IMR-90 (cell line): ENCODE results near the gene INCA1. TPM values are rescaled to one million over a fixed set of nuclear protein-coding genes. Genes with fewer than 3 reads are reported as not detected.

ENCODE experiments used
- ATAC-seq: fragments of 200-7000 bp; cut with Tn5 transposase; 2 replicates; pipeline ENCODE4 v1.9.1; 2020; ENCODE audit warnings: low read depth, mild to moderate bottlenecking, moderate library complexity
- BruUV-seq: library from RNA; stranded (reverse); fragments of 400-500 nt; replicated peaks from 2 replicates; lab custom pipeline; 2021; lab: Mats Ljungman, UMichigan
- CTCF ChIA-PET: fragments of 300-600 bp; formaldehyde crosslinking; extraction: SDS; loops from one replicate; lab custom pipeline; 2021; ENCODE audit warnings: antibody characterized with exemption; lab: Yijun Ruan, JAX
- POLR2A ChIA-PET: fragments of 300-600 bp; sonication (Branson Sonifier 250); formaldehyde crosslinking; loops from one replicate; lab custom pipeline; 2022; ENCODE audit warnings: antibody characterized with exemption; ENCODE audit not compliant: unreplicated experiment; lab: Charles Lee
- DNase-seq: peaks from one replicate; pipeline ENCODE4 v3.0.0; 2013
- H2AFZ ChIP-seq: replicated peaks from 2 replicates; pipeline ENCODE3; 2013; ENCODE audit warnings: low read length, mild to moderate bottlenecking; ENCODE audit not compliant: poor library complexity
- H2AK5ac ChIP-seq: 2 replicates; pipeline ENCODE4 v1.6.1; 2013; ENCODE audit warnings: low read depth, low read length, inconsistent platforms
- H2AK9ac ChIP-seq: replicated peaks from 2 replicates; pipeline ENCODE3; 2013; ENCODE audit warnings: mild to moderate bottlenecking, low read depth, low read length, moderate library complexity; ENCODE audit not compliant: poor library complexity
- H2BK120ac ChIP-seq: 2 replicates; pipeline ENCODE4 v1.6.1; 2013; ENCODE audit warnings: low read depth, low read length, inconsistent platforms
- H2BK15ac ChIP-seq: 3 replicates; pipeline ENCODE4 v1.6.1; 2013; ENCODE audit warnings: low read depth, low read length, inconsistent platforms
- H2BK20ac ChIP-seq: 2 replicates; pipeline ENCODE4 v1.6.1; 2013; ENCODE audit warnings: low read depth, mild to moderate bottlenecking, inconsistent platforms, low read length, moderate library complexity
- H2BK5ac ChIP-seq: 2 replicates; pipeline ENCODE4 v1.6.1; 2013; ENCODE audit warnings: mild to moderate bottlenecking, low read depth, low read length, inconsistent platforms; ENCODE audit not compliant: poor library complexity, severe bottlenecking
- H3K14ac ChIP-seq: replicated peaks from 2 replicates; pipeline ENCODE4 v1.6.1; 2013; ENCODE audit warnings: low read depth, low read length, inconsistent platforms
- H3K18ac ChIP-seq: 2 replicates; pipeline ENCODE4 v1.6.1; 2013; ENCODE audit warnings: low read depth, low read length, control low read depth
- H3K23ac ChIP-seq: 2 replicates; pipeline ENCODE4 v1.6.1; 2013; ENCODE audit warnings: low read depth, low read length, inconsistent platforms
- H3K27ac ChIP-seq: 2 replicates; pipeline ENCODE4 v1.5.1; 2013; ENCODE audit warnings: mild to moderate bottlenecking, control low read depth, low read length; ENCODE audit not compliant: insufficient read depth
- H3K27me3 ChIP-seq: 2 replicates; pipeline ENCODE4 v1.6.1; 2013; ENCODE audit warnings: low read length; ENCODE audit not compliant: control insufficient read depth, insufficient read depth
- H3K36me3 ChIP-seq: 2 replicates; pipeline ENCODE4 v1.6.1; 2013; ENCODE audit warnings: low read length, mixed read lengths; ENCODE audit not compliant: control insufficient read depth, insufficient read depth
- H3K4ac ChIP-seq: 2 replicates; pipeline ENCODE4 v1.6.1; 2013; ENCODE audit warnings: low read depth, low read length, inconsistent platforms
- H3K4me1 ChIP-seq: 2 replicates; pipeline ENCODE4 v1.6.1; 2013; ENCODE audit warnings: low read length, mixed read lengths; ENCODE audit not compliant: control insufficient read depth, insufficient read depth
- H3K4me2 ChIP-seq: 2 replicates; pipeline ENCODE4 v1.6.1; 2013; ENCODE audit warnings: low read depth, mild to moderate bottlenecking, control low read depth, low read length, moderate library complexity
- H3K4me3 ChIP-seq: 2 replicates; pipeline ENCODE4 v1.5.1; 2013; ENCODE audit warnings: low read depth, mild to moderate bottlenecking, control low read depth, low read length, moderate library complexity; ENCODE audit not compliant: insufficient read depth
- H3K56ac ChIP-seq: 2 replicates; pipeline ENCODE4 v1.6.1; 2013; ENCODE audit warnings: low read length, inconsistent platforms; ENCODE audit not compliant: insufficient read depth; ENCODE audit errors: extremely low read depth
- H3K79me1 ChIP-seq, 2 experiments: 2 replicates each; pipeline ENCODE4 v1.6.1; 2013; ENCODE audit warnings: low read length in 2 of 2, inconsistent platforms in 1 of 2, low read depth in 1 of 2
- H3K9ac ChIP-seq: 2 replicates; pipeline ENCODE4 v1.6.1; 2013; ENCODE audit warnings: low read depth, low read length, control low read depth
- H3K9me1 ChIP-seq: 2 replicates; pipeline ENCODE4 v1.6.1; 2013; ENCODE audit warnings: low read length, inconsistent platforms; ENCODE audit not compliant: insufficient read depth
- H3K9me3 ChIP-seq: 2 replicates; pipeline ENCODE4 v1.6.1; 2013; ENCODE audit warnings: low read length; ENCODE audit not compliant: control insufficient read depth, insufficient read depth
- H4K20me1 ChIP-seq: 2 replicates; pipeline ENCODE4 v1.6.1; 2013; ENCODE audit warnings: low read length, inconsistent platforms; ENCODE audit not compliant: insufficient read depth
- H4K5ac ChIP-seq: 2 replicates; pipeline ENCODE4 v1.6.1; 2013; ENCODE audit warnings: mild to moderate bottlenecking, low read depth, low read length, control low read depth
- H4K8ac ChIP-seq, 2 experiments: 2 replicates each; pipeline ENCODE4 v1.6.1; 2013; ENCODE audit warnings: low read depth in 2 of 2, low read length in 2 of 2, control low read depth in 1 of 2, inconsistent platforms in 1 of 2
- H4K91ac ChIP-seq: 2 replicates; pipeline ENCODE4 v1.6.1; 2013; ENCODE audit warnings: low read depth, low read length, inconsistent platforms; ENCODE audit not compliant: insufficient read depth
- BHLHE40 ChIP-seq: fragments of 150-350 bp; IDR thresholded peaks from 2 replicates; pipeline ENCODE4 v1.6.1; 2016; ENCODE audit warnings: mild to moderate bottlenecking, low read depth, low read length
- CEBPB ChIP-seq: IDR thresholded peaks from 2 replicates; pipeline ENCODE4 v1.6.1; 2012; ENCODE audit warnings: low read depth, low read length, improper control_type of control experiment
- CHD1 ChIP-seq: IDR thresholded peaks from 2 replicates; pipeline ENCODE4 v1.6.1; 2012; ENCODE audit warnings: low read depth, low read length, improper control_type of control experiment
- MAFK ChIP-seq: IDR thresholded peaks from 2 replicates; pipeline ENCODE4 v1.6.1; 2012; ENCODE audit warnings: low read depth, low read length, improper control_type of control experiment
- MAZ ChIP-seq: IDR thresholded peaks from 2 replicates; pipeline ENCODE4 v1.6.1; 2012; ENCODE audit warnings: low read depth, mild to moderate bottlenecking, low read length, improper control_type of control experiment, moderate library complexity, borderline replicate concordance
- MXI1 ChIP-seq: IDR thresholded peaks from 2 replicates; pipeline ENCODE4 v1.6.1; 2012; ENCODE audit warnings: low read depth, mild to moderate bottlenecking, low read length, moderate library complexity, borderline replicate concordance
- NFE2L2 ChIP-seq: fragments of 150-350 bp; IDR thresholded peaks from 2 replicates; pipeline ENCODE4 v1.6.1; 2016; ENCODE audit warnings: low read depth, mild to moderate bottlenecking, low read length
- POLR2A ChIP-seq: IDR thresholded peaks from 2 replicates; pipeline ENCODE4 v1.6.1; 2012; ENCODE audit warnings: mild to moderate bottlenecking, low read depth, low read length
- RAD21 ChIP-seq: IDR thresholded peaks from 2 replicates; pipeline ENCODE4 v1.6.1; 2012; ENCODE audit warnings: low read length, improper control_type of control experiment
- RCOR1 ChIP-seq: IDR thresholded peaks from 2 replicates; pipeline ENCODE4 v1.6.1; 2012; ENCODE audit warnings: mild to moderate bottlenecking, low read length, improper control_type of control experiment; ENCODE audit not compliant: insufficient replicate concordance
- WGBS, 2 experiments: methylation state at CpG; one replicate each; pipeline versions ENCODE4 v1.1.5 to v1.1.7; 2013; ENCODE audit warnings: missing lambda C conversion rate in 2 of 2; ENCODE audit not compliant: insufficient read length in 1 of 2; ENCODE audit errors: extremely low coverage in 2 of 2; 5-methylcytosine and 5-hydroxymethylcytosine counted together
- dilution Hi-C: fragments of 300-500 bp; cut with HindIII; formaldehyde crosslinking; loops from one replicate; pipeline ENCODE4 v1.14.3; 2018; ENCODE audit warnings: low sequenced_read_pairs; ENCODE audit not compliant: unreplicated experiment
- in situ Hi-C: fragments of 300-500 bp; cut with MboI; formaldehyde crosslinking; loops from 3 replicates; pipeline ENCODE4 v1.14.3; 2019; ENCODE audit warnings: low sequenced_read_pairs, inconsistent platforms, mixed read lengths
- intact Hi-C: fragments of 100-400 bp; cut with micrococcal nuclease; formaldehyde crosslinking; loops from 2 replicates; pipeline ENCODE4 v1.10.0; 2022
- polyA plus RNA-seq, 3 experiments: library from polyadenylated mRNA; depleted of rRNA; stranded (reverse); fragments of >200 nt; gene quantifications; 2 replicates each; pipeline ENCODE4 v1.2.3, GENCODE V29; 2012; ENCODE audit warnings: low replicate concordance in 1 of 3
- total RNA-seq: library from RNA; depleted of rRNA; stranded (reverse); fragments of >200 nt; gene quantifications from 2 replicates; pipeline ENCODE4 v1.2.3, GENCODE V29; 2012
- TF ChIP-seq, protein P1 (sequence below): conservative IDR thresholded peaks from 2 replicates; pipeline ENCODE4 v1.5.1; 2012; ENCODE audit warnings: mild to moderate bottlenecking, low read depth, low read length, improper control_type of control experiment
- TF ChIP-seq, protein P2 (sequence below): fragments of 150-350 bp; IDR thresholded peaks from 2 replicates; pipeline ENCODE4 v1.6.1; 2016; ENCODE audit warnings: low read depth, mild to moderate bottlenecking, low read length, moderate library complexity, borderline replicate concordance
- TF ChIP-seq, protein P3 (sequence below): fragments of 150-350 bp; IDR thresholded peaks from 2 replicates; pipeline ENCODE4 v1.6.1; 2017; ENCODE audit warnings: mild to moderate bottlenecking, antibody characterized with exemption, low read length, low read depth

Gene INCA1
- total and polyA plus RNA-seq, 2 of the 4 experiments (the other 2 are of a cell fraction), result 0.18 to 0.51 TPM

DNA sequence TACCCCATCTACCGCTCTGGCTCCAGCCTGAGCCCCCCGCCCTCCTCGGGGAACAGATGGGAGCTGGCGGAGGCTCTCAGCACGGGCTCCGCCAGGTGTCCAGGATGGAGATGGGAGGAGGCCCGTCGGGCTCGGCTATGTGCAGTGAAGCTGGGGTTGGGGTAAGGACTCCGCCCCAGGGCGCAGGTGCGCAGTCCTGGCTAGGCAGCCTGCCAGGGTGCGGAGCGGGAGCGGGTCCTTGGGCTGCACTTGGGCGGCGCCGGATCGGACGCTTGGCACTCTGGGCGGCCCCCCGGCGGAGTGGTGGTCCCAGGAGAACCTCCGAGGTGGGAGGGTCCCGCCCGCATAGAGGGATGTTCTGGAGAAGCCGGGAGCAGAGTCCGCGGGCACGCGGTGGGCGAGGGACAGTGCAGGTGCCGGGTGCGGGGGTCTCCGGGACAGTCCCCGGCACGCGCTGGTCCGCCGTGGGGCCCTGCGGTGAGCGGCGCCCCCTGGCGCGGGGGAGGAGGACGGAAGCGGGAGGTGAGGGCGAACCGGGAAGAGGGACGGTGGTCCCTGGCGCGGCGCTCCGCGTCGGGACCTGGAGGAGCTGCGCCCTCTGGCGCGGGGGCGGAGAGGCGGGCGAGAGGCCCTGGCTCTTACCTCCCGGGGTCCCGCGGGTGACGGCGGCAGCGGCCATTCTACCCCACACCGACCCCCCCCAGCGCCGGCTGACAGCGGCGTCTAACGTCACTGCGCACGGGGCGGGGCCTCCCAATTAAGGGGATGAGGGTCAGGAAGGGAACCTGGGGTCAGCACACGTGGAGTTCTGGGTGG lies 10.2 kb downstream of the INCA1 start, which contains the start of gene CAMTA2:
Gene CAMTA2, minus strand, starts transcription at position 725 of the 816 bp plus-strand sequence. CDS start 1,453 bp downstream, outside the sequence.
- Histone ChIP-seq H3K23ac (peak within 1 kb of the TSS; percentile 95), H2BK120ac (peak within 1 kb of the TSS; percentile 55; the same call in 1 of the 2 replicates), H3K14ac (peak within 1 kb of the TSS; percentile 86), H3K18ac (peak within 1 kb of the TSS; percentile 38), H4K91ac (peak within 1 kb of the TSS; percentile 88), H2AK9ac (peak within 1 kb of the TSS; percentile 100), H3K9me1 (peaks cover 21% of the 10 kb centered on the region), H4K20me1 (no peaks in the 10 kb centered on the region), H4K5ac (peak within 1 kb of the TSS; percentile 68), H3K9me3 (no peaks in the 10 kb centered on the region), H3K4ac (peak within 1 kb of the TSS; percentile 91), H2AK5ac (peak within 1 kb of the TSS; percentile 90), H3K4me3 (peak within 1 kb of the TSS; percentile 72), H3K9ac (peak within 1 kb of the TSS; percentile 82), H2BK20ac (no peak within 1 kb of the TSS), H3K27me3 (no peaks in the 10 kb centered on the region), H3K4me1 (peaks cover 7% of the 10 kb centered on the region), H3K36me3 (peaks cover 8% of the 10 kb centered on the region), H3K27ac (peak within 1 kb of the TSS; percentile 72), H3K4me2 (peak within 1 kb of the TSS; percentile 91), H2BK5ac (peak within 1 kb of the TSS; percentile 84), H3K56ac (peak within 1 kb of the TSS; percentile 55), H3K79me1 (peaks cover 17 to 54% of the 10 kb centered on the region in 2 experiments; a peak in 3 of 4 replicates), H4K8ac (peak within 1 kb of the TSS; percentile 93 to 97), H2AFZ (peak within 1 kb of the TSS; percentile 99), H2BK15ac (no peak within 1 kb of the TSS; the same call in 2 of the 3 replicates)
- ChIA-PET POLR2A (interaction anchor here (1.1 kb wide), 1 partner anchor 42 kb away, joined by 4 read pairs; no protein-coding TSS in a partner anchor), CTCF (interaction anchor here (1.0 to 2.1 kb wide), 3 partner anchors 10 to 19 kb away, joined by 3 to 11 read pairs (median 4); partner anchors contain the start of genes INCA1, KIF1C and SPAG7)
- WGBS, 2 experiments, result 4% methylated on average over 28 of the region's 78 CpGs; no CpG with 5 or more reads in 1 of the 2 experiments
- peak; percentile 94 for ATAC-seq
- DNase-seq, result peak; percentile 56
- in situ Hi-C loops, result no loop called here
- intact Hi-C loops, result loop anchor here (1.0 kb wide), 2 partner anchors 39 to 78 kb away; partner anchors contain the start of gene PFN1
- BruUV-seq, result no TSS peak
- dilution Hi-C loops, result no loop called here
- no peak for TF ChIP-seq CEBPB
- TF ChIP-seq NFE2L2, result no peak
- TF ChIP-seq RAD21, result peak; percentile 46
- TF ChIP-seq, protein P1, sequence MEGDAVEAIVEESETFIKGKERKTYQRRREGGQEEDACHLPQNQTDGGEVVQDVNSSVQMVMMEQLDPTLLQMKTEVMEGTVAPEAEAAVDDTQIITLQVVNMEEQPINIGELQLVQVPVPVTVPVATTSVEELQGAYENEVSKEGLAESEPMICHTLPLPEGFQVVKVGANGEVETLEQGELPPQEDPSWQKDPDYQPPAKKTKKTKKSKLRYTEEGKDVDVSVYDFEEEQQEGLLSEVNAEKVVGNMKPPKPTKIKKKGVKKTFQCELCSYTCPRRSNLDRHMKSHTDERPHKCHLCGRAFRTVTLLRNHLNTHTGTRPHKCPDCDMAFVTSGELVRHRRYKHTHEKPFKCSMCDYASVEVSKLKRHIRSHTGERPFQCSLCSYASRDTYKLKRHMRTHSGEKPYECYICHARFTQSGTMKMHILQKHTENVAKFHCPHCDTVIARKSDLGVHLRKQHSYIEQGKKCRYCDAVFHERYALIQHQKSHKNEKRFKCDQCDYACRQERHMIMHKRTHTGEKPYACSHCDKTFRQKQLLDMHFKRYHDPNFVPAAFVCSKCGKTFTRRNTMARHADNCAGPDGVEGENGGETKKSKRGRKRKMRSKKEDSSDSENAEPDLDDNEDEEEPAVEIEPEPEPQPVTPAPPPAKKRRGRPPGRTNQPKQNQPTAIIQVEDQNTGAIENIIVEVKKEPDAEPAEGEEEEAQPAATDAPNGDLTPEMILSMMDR, result peak; percentile 71
- TF ChIP-seq CHD1, result no peak
- no peak for TF ChIP-seq MAFK
- no peak for TF ChIP-seq POLR2A
- TF ChIP-seq BHLHE40, result peak; percentile 23; the same call in 1 of the 2 replicates
- TF ChIP-seq RCOR1, result no peak
- TF ChIP-seq, protein P2, sequence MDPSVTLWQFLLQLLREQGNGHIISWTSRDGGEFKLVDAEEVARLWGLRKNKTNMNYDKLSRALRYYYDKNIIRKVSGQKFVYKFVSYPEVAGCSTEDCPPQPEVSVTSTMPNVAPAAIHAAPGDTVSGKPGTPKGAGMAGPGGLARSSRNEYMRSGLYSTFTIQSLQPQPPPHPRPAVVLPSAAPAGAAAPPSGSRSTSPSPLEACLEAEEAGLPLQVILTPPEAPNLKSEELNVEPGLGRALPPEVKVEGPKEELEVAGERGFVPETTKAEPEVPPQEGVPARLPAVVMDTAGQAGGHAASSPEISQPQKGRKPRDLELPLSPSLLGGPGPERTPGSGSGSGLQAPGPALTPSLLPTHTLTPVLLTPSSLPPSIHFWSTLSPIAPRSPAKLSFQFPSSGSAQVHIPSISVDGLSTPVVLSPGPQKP, result no peak
- TF ChIP-seq MAZ, result peak; percentile 52
- TF ChIP-seq, protein P3, sequence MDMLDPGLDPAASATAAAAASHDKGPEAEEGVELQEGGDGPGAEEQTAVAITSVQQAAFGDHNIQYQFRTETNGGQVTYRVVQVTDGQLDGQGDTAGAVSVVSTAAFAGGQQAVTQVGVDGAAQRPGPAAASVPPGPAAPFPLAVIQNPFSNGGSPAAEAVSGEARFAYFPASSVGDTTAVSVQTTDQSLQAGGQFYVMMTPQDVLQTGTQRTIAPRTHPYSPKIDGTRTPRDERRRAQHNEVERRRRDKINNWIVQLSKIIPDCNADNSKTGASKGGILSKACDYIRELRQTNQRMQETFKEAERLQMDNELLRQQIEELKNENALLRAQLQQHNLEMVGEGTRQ, result peak; percentile 24; the same call in 1 of the 2 replicates
- no peak for TF ChIP-seq MXI1
